Sciatic nerve (tissue), 2 donors: ENCODE data around the gene KRT16. TPM values are rescaled to one million over a fixed set of nuclear protein-coding genes. Genes with fewer than 3 reads are reported as not detected.
"Not testable (repeated sequence)": the region's sequence is repeated elsewhere in the genome, so short reads cannot be mapped to it uniquely, and the experiment has no call there.

Source experiments
- ATAC-seq: fragments of 200-7000 bp; cut with Tn5 transposase; one replicate; pipeline ENCODE4 v1.9.1; 2020; ENCODE audit warnings: mild to moderate bottlenecking, moderate library complexity
- DNase-seq: peaks from one replicate; pipeline ENCODE4 v3.0.0-alpha.2; 2020; ENCODE audit warnings: low spot score
- intact Hi-C: fragments of 100-400 bp; cut with DNase I; formaldehyde crosslinking; loops from one replicate; pipeline ENCODE4 v1.14.2; 2022
- total RNA-seq: library from RNA; stranded (reverse); fragmentation: NEBNext Ultra II Directional; extraction: Animal tissue kit (Norgen Biotek cat#: 25700); gene quantifications from one replicate; pipeline ENCODE4 v1.2.1, GENCODE V29; 2021
- donor health status: DM: no; HTN: no; CAD: no.
- donor health status: DM: no; HTN: no; CAD: no.

The KRT16 gene
- total RNA-seq, 1 donor from 2014 or later: 0.85 TPM

DNA sequence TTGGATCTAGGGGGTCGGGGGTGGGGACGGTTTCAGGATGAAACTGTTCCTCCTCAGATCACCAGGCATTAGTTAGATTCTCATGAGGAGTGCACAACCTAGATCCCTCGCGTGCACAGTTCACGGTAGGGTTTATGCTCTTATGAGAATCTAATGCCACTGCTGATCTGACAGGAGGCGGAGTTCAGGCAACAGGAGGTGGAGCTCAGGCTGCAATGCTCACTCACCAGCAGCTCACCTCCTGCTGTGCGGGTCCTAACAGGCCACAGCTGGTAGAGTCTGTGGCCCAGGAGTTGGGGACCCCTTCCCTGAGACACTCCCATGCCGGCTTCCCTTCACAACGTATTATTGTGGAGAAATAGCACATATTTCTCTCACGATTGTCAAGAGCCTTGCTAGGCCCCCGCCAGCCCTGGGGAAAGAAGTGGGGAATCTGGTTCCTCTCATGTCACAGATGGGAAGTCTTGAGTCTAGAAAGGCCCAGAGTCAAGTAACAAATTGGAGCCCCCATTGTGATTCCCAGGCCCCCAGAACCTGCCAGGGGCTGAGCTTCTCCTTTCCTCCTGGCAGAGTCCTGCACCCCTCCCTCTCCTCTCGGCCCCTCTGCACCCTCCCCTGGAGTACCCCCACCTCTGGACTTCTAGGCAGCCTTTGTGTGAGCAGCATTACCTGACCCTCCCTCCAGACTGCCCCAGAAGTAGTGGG lies 19.8 kb downstream of the KRT16 start:
- peak; percentile 37 for ATAC-seq
- no peak for DNase-seq
- intact Hi-C loops: no loop called here

DNA sequence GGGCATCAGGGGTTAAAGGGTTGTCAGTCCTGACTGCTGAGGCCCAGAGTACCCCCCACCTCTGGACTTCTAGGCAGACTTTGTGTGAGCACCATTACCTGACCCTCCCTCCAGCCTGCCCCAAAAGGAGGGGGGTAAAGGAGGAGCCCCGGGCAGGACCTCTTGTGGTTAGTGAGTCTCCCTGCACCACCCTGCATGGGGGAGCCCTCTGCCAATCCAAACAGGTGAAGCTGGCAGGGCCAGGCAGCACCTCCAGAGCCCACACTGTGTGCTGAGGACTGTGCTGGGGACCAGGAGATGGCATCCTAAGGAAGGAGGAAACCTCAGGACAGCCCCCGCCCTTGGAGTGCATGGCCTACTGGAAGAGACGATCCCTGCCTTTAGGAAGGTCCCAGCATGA lies 23.3 kb downstream of the KRT16 start:
- intact Hi-C loops: no loop called here
- ATAC-seq: no peak
- no peak for DNase-seq

- ATAC-seq (no peak), DNase-seq (no peak)
- intact Hi-C loops: no loop called here
Observed at GRCh38 chr17:41588126-41588810, 24.3 kb downstream of the KRT16 start.

DNA sequence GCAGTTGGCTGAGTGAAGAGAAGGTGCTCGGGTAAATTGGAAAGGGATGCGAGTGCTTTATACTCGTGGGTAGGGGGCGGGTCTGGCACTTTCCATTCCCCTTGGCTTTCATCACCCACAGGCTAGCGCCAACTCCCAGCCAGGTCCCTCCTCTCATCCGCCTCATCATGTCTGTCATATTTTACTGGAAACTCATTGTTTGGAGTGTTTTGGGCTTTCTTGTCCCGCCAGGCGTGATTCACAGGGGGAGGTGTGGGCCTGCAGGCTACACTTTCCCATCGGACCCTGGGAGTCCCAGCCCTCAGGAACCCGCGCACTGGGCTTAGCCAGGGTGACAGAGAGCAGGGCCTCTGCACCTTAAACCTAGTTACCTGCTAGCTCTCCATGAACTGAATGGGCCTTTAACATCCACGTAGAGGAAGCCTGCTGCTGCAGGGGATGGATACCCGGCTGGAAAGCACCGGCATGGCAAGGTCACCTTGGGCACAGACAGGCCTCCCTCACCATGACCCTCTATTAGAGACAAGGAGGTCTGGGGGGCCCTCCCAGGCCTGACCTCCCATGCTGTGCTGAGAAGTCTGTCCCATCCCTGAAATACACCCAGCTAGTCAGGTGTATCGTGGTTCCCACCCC lies 25.6 kb downstream of the KRT16 start, which contains the start of gene KRT14:
KRT14 (minus strand) TSS at position 33 of the 633 bp plus-strand sequence. CDS start 61 bp downstream, outside the sequence.
- intact Hi-C loops: no loop called here
- ATAC-seq: no peak
- DNase-seq: no peak

DNA sequence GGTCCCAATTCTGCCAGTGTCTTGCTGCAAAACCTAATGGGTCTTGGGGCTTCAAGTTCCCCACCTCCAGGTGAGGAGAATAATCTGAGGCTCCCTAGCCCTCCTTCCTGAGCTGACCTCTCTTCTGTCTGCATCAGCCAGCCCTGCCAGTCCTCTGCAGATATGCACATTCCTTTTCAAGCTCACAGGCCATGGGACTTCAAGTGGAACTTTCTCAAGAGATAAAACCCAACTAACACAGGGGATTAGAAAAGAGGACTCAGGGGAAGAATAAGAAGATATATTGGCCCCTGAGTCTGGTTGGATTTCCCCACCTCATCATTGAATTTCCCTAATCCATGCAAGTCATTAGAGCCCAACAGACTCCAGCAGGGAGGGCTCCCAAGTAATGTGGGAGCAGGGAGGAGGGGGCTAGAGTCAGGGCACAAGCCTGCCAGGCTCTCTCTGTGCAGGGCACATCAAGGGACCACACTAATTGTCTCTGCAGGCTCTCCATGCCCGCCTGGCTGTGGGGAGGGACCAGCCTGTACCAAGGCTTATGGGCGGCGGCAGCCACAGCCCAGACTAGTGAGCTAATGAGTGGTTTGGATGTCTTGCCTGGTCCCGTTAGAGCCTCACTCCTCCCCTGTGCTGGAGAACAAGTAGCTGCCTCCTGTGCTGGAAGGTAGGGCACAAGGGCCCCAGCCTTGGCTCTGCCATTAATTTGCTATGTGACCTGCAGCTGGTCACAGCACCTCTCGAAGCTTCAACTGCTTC lies 27.1 kb downstream of the KRT16 start:
- intact Hi-C loops: no loop called here
- ATAC-seq (no peak), DNase-seq (no peak)

DNA sequence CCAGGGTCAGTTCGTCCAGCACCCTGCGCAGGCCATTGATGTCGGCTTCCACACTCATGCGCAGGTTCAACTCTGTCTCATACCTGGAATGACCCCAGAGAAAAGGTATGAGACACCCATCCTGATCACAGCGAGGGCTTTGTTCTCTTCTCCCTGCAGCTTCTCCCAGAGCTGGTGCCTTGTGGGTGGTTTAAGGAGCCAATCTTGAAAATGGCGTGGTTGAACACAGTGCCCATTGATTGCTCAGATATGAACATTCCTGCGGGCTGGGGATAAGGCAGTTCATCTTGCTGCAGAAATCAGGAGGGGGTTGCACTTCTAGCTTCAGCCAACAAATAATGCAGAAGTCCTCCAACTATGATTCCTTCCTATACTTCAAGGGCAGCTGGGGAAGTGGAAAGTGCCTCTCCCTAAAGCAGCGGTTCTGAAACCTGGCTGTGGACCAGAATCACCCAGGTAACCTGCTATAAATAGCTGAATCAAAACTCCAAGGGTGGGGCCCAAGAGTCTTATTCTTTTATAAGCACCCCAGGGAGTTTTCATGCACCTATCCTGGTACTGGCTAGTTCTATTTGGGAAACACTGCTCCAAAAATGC lies 28.1 kb downstream of the KRT16 start:
- DNase-seq, ATAC-seq, intact Hi-C loops: not testable (repeated sequence)

DNA sequence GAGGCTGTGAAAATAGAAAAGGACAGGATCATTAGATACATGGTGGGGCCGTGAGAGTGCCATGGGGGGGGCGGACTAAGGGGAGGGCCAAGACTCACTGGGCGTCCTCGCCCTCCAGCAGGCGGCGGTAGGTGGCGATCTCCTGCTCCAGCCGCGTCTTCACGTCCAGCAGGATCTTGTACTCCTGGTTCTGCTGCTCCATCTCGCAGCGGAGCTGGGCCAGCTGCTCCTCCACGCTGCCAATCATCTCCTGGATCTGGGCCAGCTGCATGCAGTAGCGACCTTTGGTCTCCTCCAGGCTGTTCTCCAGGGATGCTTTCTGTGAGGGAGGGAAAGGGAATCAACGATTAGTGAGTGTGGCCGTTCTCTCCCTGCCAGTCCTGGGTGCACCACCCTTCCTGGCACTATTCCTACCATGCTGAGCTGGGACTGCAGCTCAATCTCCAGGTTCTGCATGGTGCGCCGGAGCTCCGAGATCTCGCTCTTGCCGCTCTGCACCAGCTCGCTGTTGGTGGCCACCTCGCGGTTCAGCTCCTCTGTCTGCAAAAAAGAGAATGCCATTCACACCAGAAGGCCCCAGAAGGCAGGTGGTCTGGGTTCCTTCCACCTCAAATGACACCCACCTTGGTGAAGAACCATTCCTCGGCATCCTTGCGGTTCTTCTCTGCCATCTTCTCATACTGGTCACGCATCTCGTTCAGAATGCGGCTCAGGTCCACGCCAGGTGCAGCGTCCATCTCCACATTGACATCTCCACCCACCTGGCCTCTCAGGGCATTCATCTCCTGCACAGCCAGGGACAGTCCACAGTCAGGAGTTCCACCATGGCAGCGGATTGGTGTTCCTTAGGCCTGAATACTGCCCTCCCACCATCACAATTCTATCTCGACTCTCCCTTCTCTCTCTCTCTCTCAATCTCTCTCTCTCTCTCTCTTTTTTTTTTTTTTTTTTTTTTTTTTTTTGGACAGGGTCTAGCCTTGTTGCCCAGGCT lies 29.1 kb downstream of the KRT16 start:
- intact Hi-C loops: no loop called here
- ATAC-seq: no peak
- DNase-seq: no peak

DNA sequence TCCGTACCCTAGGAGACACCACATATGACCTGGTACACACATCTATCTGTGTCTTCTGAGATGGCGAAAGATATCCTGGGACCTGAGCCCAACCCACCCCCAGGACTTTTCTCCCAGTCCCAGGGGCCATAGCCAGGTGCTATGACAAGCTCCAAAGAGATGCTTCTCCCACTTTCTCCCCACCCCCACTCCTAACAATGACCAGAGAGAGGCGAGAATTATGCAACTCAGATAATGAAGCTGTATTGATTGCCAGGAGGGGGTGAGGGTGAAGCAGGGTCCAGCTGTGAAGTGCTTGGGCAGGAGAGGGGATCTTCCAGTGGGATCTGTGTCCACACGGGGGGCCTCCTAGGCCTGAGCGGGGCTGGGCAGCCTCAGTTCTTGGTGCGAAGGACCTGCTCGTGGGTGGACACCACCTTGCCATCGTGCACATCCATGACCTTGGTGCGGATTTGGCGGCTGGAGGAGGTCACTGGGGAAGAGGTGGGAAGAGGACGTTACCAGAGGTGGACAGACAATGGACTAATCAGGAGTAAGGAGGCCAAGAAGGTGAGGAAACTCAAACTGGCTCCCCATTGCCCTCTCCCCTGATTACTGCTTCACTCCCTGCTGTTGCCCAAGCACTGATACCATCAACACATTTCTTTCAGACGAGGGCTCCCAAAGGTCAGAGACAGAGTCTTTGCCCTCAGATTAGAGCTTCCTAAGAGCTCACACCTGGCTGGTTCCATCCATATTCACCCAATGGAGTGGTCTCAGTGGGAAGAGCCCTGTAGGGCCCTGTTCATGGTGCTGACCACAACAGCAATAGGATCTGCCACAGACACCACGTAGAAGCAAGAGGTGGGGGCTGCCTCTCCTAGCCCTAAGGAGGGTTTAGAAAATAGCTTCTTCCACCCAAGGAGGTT lies 30.3 kb downstream of the KRT16 start:
- DNase-seq, intact Hi-C loops, ATAC-seq: not testable (repeated sequence)

GRCh38 chr17:41581366-41582060 lies 31.1 kb downstream of the KRT16 start:
- DNase-seq: no peak
- ATAC-seq: no peak
- intact Hi-C loops: no loop called here

DNA sequence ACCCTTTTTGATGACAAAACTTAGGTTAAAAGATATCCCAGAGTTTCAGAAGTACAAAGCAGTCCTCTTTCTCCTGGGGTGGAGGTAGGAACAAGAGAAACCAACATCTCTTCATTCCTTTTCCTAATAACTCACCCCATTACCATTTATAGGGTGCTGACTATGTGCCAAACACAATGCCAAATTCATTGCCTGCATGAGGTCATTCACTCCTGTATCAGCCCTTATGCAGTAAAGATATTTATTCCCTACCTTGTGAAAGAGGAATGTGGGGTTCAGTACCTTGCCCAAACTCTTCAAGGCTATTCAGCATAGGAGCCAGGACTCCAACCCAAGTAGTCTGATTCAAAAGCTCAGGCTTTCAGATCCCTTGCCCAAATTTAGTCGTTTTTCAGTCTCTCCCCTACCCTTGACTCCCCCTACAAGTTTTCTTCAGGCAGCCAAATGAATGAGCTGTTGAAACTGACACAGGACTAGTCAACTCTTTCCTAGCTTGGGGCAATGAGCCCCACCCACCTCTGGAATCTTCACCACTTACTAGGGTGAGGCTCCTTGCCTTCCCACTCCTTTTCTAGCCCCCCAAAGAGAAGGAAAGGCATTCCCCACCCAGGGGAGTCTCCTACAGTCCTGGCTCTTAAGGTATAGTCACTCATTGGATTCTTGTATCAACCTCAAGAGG lies 31.7 kb downstream of the KRT16 start:
- DNase-seq: no peak
- no peak for ATAC-seq
- intact Hi-C loops: no loop called here

- intact Hi-C loops: no loop called here
- DNase-seq (no peak), ATAC-seq (no peak)
Observed at GRCh38 chr17:41580244-41580575, 32.4 kb downstream of the KRT16 start.

- intact Hi-C loops: no loop called here
- peak; percentile 90 for ATAC-seq
- DNase-seq: peak; percentile 88
Observed at GRCh38 chr17:41579484-41580243, 32.9 kb downstream of the KRT16 start.

DNA sequence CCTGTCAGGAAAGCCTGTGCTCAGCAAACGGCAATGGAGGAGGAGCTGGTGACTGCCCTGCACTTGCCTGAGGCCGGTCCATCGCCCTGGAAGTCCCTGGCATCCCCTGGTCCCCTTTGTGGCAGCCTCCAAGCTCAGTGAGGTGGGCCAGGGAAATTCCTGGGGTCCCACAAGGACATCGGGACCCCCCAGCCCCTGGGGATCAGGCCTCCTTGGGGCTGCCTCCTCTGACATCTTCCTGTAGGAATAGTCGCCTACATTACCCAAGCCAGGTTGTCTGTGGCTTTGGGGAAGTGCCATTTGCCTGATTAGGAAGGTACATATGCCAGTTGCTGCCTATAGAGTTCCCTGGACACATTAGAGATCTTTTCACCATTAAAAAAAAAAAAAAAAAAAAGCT lies 33.6 kb downstream of the KRT16 start:
- DNase-seq: no peak
- no peak for ATAC-seq
- intact Hi-C loops: no loop called here

GRCh38 chr17:41578538-41578937 lies 34.0 kb downstream of the KRT16 start:
- DNase-seq: no peak
- no peak for ATAC-seq
- intact Hi-C loops: no loop called here

DNA sequence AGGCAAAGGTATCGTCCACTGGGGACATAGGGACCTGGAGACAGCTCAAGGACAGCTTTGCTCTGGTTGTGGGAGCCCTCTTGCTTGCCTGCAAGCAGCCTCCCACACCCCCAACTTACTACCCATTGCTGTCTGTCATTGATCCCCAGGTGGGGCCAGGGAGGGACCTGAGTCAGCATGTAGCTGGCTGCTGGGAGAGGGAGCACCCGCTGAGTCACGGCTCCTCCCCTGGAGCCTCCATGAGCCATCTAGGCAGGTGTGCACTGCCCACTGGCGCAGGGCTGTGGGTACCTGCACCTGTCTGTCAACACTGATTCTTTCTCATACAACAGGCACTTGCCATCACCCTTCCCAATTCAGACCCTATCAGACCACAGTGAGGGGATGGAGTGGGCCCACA lies 35.8 kb downstream of the KRT16 start:
- DNase-seq, ATAC-seq, intact Hi-C loops: not testable (repeated sequence)
